HCT116 (cell line): ENCODE results near the gene CBL.

Experiments used
- ATF3 ChIP-seq: IDR thresholded peaks from 2 replicates; pipeline ENCODE4 v1.6.1; 2012
- CTCF ChIP-seq, 3 experiments: fragments of 200-600 bp in 1 of 3; sonication (generic) in 1 of 3; IDR thresholded peaks in 2 of 3; conservative IDR thresholded peaks in 1 of 3; 2 replicates each; pipeline ENCODE4 v1.5.1; 2012 to 2017; ENCODE audit warnings: low read depth in 2 of 3, low read length in 2 of 3, antibody characterized with exemption in 1 of 3, borderline replicate concordance in 1 of 3, control low read depth in 1 of 3, mild to moderate bottlenecking in 1 of 3, mixed read lengths in 1 of 3, mixed run types in 1 of 3, moderate library complexity in 1 of 3; ENCODE audit not compliant: insufficient read depth in 1 of 3
- EZH2 ChIP-seq: fragments of 200-600 bp; sonication (generic); IDR thresholded peaks from 2 replicates; pipeline ENCODE4 v1.6.1; 2017; ENCODE audit warnings: antibody characterized with exemption, mixed run types
- EZH2phosphoT487 ChIP-seq: fragments of 200-600 bp; IDR thresholded peaks from 2 replicates; pipeline ENCODE4 v1.6.1; 2018; ENCODE audit warnings: antibody characterized with exemption, borderline replicate concordance
- JUND ChIP-seq: IDR thresholded peaks from 2 replicates; pipeline ENCODE4 v1.6.1; 2012
- MAX ChIP-seq: IDR thresholded peaks from 2 replicates; pipeline ENCODE4 v1.6.1; 2012
- POLR2A ChIP-seq: IDR thresholded peaks from 2 replicates; pipeline ENCODE4 v1.7.0; 2011; ENCODE audit warnings: borderline replicate concordance; ENCODE audit not compliant: insufficient read depth, insufficient read length; ENCODE audit errors: extremely low read depth
- POLR2AphosphoS5 ChIP-seq: IDR thresholded peaks from 2 replicates; pipeline ENCODE4 v1.6.1; 2011; ENCODE audit warnings: mild to moderate bottlenecking, low read depth, low read length, moderate library complexity
- RAD21 ChIP-seq: IDR thresholded peaks from 2 replicates; pipeline ENCODE4 v1.6.1; 2012; ENCODE audit warnings: low read depth, mild to moderate bottlenecking
- REST ChIP-seq: IDR thresholded peaks from 2 replicates; pipeline ENCODE4 v1.6.1; 2012; ENCODE audit warnings: low read depth
- SP1 ChIP-seq: IDR thresholded peaks from 2 replicates; pipeline ENCODE4 v1.6.1; 2012; ENCODE audit warnings: low read depth
- TCF7L2 ChIP-seq: IDR thresholded peaks from 2 replicates; pipeline ENCODE4 v1.7.0; 2011; ENCODE audit warnings: borderline replicate concordance, inconsistent platforms; ENCODE audit not compliant: insufficient read depth, insufficient read length; ENCODE audit errors: extremely low read depth
- YY1 ChIP-seq: IDR thresholded peaks from 2 replicates; pipeline ENCODE4 v1.6.1; 2011; ENCODE audit warnings: low read length, low read depth, moderate library complexity, mild to moderate bottlenecking; ENCODE audit not compliant: insufficient replicate concordance; ENCODE audit errors: extremely low read depth
- ZBTB33 ChIP-seq: IDR thresholded peaks from 2 replicates; pipeline ENCODE4 v1.6.1; 2011; ENCODE audit warnings: mild to moderate bottlenecking, low read length, moderate library complexity; ENCODE audit not compliant: insufficient replicate concordance; ENCODE audit errors: extremely low read depth

GRCh38 chr11:119335091-119335654, 129.0 kb downstream of the CBL start:
- TF ChIP-seq YY1 = no peak
- TF ChIP-seq CTCF (IDR thresholded peaks at IDR 0.05 in 2 of 3, conservative IDR thresholded peaks at IDR 0.05 in 1 of 3; ENCODE audit: borderline replicate concordance in 1 of 3, insufficient read depth in 1 of 3, low read depth in 2 of 3, low read length in 2 of 3) = no peak
- TF ChIP-seq POLR2A = no peak
- TF ChIP-seq JUND = no peak
- no peak for TF ChIP-seq SP1
- TF ChIP-seq EZH2 = no peak
- TF ChIP-seq EZH2phosphoT487 = no peak
- no peak for TF ChIP-seq ZBTB33
- TF ChIP-seq RAD21 = no peak
- no peak for TF ChIP-seq REST
- TF ChIP-seq POLR2AphosphoS5 = no peak
- no peak for TF ChIP-seq MAX
- TF ChIP-seq ATF3 = no peak
- TF ChIP-seq TCF7L2 = no peak
